Measurements from ENCODE around the gene SRSF5. TPM values are rescaled to one million over a fixed set of nuclear protein-coding genes. Genes with fewer than 3 reads are reported as not detected.

The SRSF5 gene
- total and polyA plus RNA-seq, 2 of the 13 experiments (the other 11 are each of a cell fraction or from before 2014, with no cell fraction given), result 189 to 277 TPM

DNA sequence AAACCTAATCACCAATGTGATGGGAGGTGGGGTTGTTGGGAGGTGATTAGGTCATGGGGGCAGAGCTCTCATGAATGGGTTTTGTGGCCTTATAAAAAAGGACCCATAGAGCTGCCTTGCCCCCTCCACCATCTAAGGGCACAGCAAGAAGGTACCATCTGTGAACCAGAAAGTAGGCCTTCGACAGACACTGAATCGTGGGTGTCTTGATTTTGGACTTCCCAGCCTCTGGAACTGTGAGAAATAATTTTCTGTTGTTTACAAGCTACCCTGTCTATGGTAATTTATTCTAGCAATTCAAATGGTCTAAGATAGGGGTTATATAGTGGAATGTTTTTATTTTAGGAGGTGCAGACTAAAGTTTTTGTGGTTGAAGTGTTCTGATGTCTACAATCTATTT, 38.0 kb downstream of the SRSF5 start:
- Histone ChIP-seq H3K36me3 (replicated peaks in 1 of 2; ENCODE audit: control insufficient read depth in 1 of 2, insufficient read depth in 2 of 2, low read length in 2 of 2) (no peaks in the 10 kb centered on the region), H4K20me1 (ENCODE audit: insufficient read depth, low read length) (no peaks in the 10 kb centered on the region), H3K27ac (ENCODE audit: extremely low read length, insufficient read depth, low read length) (no peak overlapping the region), H3K4me3 (replicated peaks in 1 of 3; ENCODE audit: insufficient read depth in 1 of 3, low read depth in 2 of 3, low read length in 3 of 3) (no peak overlapping the region), H3K9ac (ENCODE audit: insufficient read depth, low read depth, low read length) (no peak overlapping the region), H2AFZ (ENCODE audit: low read length) (no peak overlapping the region), H3K27me3 (ENCODE audit: control insufficient read depth in 1 of 2, insufficient read depth in 2 of 2, low read length in 2 of 2) (no peaks in the 10 kb centered on the region), H3K4me2 (ENCODE audit: low read depth, low read length) (no peak overlapping the region), H3K4me1 (ENCODE audit: insufficient read depth, low read length) (peaks cover 48% of the 10 kb centered on the region), H3K9me3 (ENCODE audit: low read length) (no peaks in the 10 kb centered on the region), H3K79me2 (ENCODE audit: insufficient read depth, low read length) (no peaks in the 10 kb centered on the region)
- BruUV-seq (replicated peaks), result no TSS peak
- WGBS (ENCODE audit: low lambda C conversion rate), result 85% methylated on average over 2 of the region's 2 CpGs
- ChIA-PET CTCF (ENCODE audit: low intra/inter-chr PET ratio, low total read pairs) (no interaction called here), POLR2A (no interaction called here)
- in situ Hi-C loops (cut with HindIII; ENCODE audit: extremely low pct_ligation_motif_present, low pct_unique_long_range_greater_than_20kb), result no loop called here
- DNase-seq (ENCODE audit: low spot score) (no peak), FAIRE-seq (no peak), ATAC-seq (no peak)
- TF ChIP-seq ZNF564 (CRISPR knock-in tag; IDR thresholded peaks at IDR 0.05), result peak; percentile 92
- no peak for TF ChIP-seq FLYWCH1 (CRISPR knock-in tag; IDR thresholded peaks at IDR 0.05)
- TF ChIP-seq ZNF30 (CRISPR knock-in tag; IDR thresholded peaks at IDR 0.05), result no peak
- TF ChIP-seq FOSL1 (CRISPR knock-in tag; IDR thresholded peaks at IDR 0.05; ENCODE audit: borderline replicate concordance), result no peak
- no peak for TF ChIP-seq NFIB (CRISPR knock-in tag; IDR thresholded peaks at IDR 0.05; ENCODE audit: borderline replicate concordance)
- TF ChIP-seq, protein P1, sequence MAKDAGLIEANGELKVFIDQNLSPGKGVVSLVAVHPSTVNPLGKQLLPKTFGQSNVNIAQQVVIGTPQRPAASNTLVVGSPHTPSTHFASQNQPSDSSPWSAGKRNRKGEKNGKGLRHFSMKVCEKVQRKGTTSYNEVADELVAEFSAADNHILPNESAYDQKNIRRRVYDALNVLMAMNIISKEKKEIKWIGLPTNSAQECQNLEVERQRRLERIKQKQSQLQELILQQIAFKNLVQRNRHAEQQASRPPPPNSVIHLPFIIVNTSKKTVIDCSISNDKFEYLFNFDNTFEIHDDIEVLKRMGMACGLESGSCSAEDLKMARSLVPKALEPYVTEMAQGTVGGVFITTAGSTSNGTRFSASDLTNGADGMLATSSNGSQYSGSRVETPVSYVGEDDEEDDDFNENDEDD (CRISPR knock-in tag; IDR thresholded peaks at IDR 0.05; ENCODE audit: borderline replicate concordance), result no peak
- intact Hi-C loops (cut with micrococcal nuclease; ENCODE audit: unreplicated experiment), result no loop called here

- in situ Hi-C loops (cut with HindIII; ENCODE audit: extremely low pct_ligation_motif_present, low pct_unique_long_range_greater_than_20kb) (no loop called here), intact Hi-C loops (cut with micrococcal nuclease; ENCODE audit: unreplicated experiment) (no loop called here)
- DNase-seq (ENCODE audit: low spot score) (no peak), ATAC-seq (no peak), FAIRE-seq (no peak)
- Histone ChIP-seq H3K79me2 (ENCODE audit: insufficient read depth, low read length) (no peaks in the 10 kb centered on the region), H3K4me1 (ENCODE audit: insufficient read depth, low read length) (peaks cover 65% of the 10 kb centered on the region), H3K4me3 (replicated peaks in 1 of 3; ENCODE audit: insufficient read depth in 1 of 3, low read depth in 2 of 3, low read length in 3 of 3) (no peak overlapping the region), H2AFZ (ENCODE audit: low read length) (no peak overlapping the region), H4K20me1 (ENCODE audit: insufficient read depth, low read length) (no peaks in the 10 kb centered on the region), H3K27me3 (ENCODE audit: control insufficient read depth in 1 of 2, insufficient read depth in 2 of 2, low read length in 2 of 2) (no peaks in the 10 kb centered on the region), H3K27ac (ENCODE audit: extremely low read length, insufficient read depth, low read length) (no peak overlapping the region), H3K36me3 (replicated peaks in 1 of 2; ENCODE audit: control insufficient read depth in 1 of 2, insufficient read depth in 2 of 2, low read length in 2 of 2) (no peaks in the 10 kb centered on the region), H3K9me3 (ENCODE audit: low read length) (no peaks in the 10 kb centered on the region), H3K4me2 (ENCODE audit: low read depth, low read length) (no peak overlapping the region), H3K9ac (ENCODE audit: insufficient read depth, low read depth, low read length) (no peak overlapping the region)
- ChIA-PET CTCF (ENCODE audit: low intra/inter-chr PET ratio, low total read pairs) (no interaction called here), POLR2A (interaction anchor here (2.7 to 3.8 kb wide), 2 partner anchors 40 to 241 kb away, joined by 8 to 47 read pairs; partner anchors contain the start of gene SRSF5)
- WGBS (ENCODE audit: low lambda C conversion rate), result 90% methylated on average over 1 of the region's 1 CpG
- TF ChIP-seq, protein P2, sequence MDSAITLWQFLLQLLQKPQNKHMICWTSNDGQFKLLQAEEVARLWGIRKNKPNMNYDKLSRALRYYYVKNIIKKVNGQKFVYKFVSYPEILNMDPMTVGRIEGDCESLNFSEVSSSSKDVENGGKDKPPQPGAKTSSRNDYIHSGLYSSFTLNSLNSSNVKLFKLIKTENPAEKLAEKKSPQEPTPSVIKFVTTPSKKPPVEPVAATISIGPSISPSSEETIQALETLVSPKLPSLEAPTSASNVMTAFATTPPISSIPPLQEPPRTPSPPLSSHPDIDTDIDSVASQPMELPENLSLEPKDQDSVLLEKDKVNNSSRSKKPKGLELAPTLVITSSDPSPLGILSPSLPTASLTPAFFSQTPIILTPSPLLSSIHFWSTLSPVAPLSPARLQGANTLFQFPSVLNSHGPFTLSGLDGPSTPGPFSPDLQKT (CRISPR knock-in tag; IDR thresholded peaks at IDR 0.05; ENCODE audit: borderline replicate concordance), result no peak
- TF ChIP-seq SYNCRIP (IDR thresholded peaks at IDR 0.05; ENCODE audit: insufficient read depth, low read depth, low read length) (no peak), ZBTB42 (CRISPR knock-in tag; IDR thresholded peaks at IDR 0.05) (no peak)
- TF ChIP-seq, protein P3, sequence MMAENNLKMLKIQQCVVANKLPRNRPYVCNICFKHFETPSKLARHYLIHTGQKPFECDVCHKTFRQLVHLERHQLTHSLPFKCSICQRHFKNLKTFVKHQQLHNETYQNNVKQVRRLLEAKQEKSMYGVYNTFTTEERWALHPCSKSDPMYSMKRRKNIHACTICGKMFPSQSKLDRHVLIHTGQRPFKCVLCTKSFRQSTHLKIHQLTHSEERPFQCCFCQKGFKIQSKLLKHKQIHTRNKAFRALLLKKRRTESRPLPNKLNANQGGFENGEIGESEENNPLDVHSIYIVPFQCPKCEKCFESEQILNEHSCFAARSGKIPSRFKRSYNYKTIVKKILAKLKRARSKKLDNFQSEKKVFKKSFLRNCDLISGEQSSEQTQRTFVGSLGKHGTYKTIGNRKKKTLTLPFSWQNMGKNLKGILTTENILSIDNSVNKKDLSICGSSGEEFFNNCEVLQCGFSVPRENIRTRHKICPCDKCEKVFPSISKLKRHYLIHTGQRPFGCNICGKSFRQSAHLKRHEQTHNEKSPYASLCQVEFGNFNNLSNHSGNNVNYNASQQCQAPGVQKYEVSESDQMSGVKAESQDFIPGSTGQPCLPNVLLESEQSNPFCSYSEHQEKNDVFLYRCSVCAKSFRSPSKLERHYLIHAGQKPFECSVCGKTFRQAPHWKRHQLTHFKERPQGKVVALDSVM (CRISPR knock-in tag; IDR thresholded peaks at IDR 0.05), result peak; percentile 85
- TF ChIP-seq, protein P4, sequence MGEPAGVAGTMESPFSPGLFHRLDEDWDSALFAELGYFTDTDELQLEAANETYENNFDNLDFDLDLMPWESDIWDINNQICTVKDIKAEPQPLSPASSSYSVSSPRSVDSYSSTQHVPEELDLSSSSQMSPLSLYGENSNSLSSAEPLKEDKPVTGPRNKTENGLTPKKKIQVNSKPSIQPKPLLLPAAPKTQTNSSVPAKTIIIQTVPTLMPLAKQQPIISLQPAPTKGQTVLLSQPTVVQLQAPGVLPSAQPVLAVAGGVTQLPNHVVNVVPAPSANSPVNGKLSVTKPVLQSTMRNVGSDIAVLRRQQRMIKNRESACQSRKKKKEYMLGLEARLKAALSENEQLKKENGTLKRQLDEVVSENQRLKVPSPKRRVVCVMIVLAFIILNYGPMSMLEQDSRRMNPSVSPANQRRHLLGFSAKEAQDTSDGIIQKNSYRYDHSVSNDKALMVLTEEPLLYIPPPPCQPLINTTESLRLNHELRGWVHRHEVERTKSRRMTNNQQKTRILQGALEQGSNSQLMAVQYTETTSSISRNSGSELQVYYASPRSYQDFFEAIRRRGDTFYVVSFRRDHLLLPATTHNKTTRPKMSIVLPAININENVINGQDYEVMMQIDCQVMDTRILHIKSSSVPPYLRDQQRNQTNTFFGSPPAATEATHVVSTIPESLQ (CRISPR knock-in tag; conservative IDR thresholded peaks at IDR 0.05), result no peak
- BruUV-seq (replicated peaks), result no TSS peak
Measured at GRCh38 chr14:69807192-69807591, 40.2 kb downstream of the SRSF5 start.

All from HepG2 (cell line).